Measurements from ENCODE around the gene CCDC9.

Gene CCDC9

GRCh38 chr19:47225746-47226425 is 30.4 kb upstream of the CCDC9 start:
- H3K27ac ChIP-seq (ENCODE audit: low read length) = peak overlapping the region; percentile 88
- H3K4me2 ChIP-seq (ENCODE audit: low read length) = peak overlapping the region; percentile 89
- peak overlapping the region; percentile 96 for H3K4me3 ChIP-seq (ENCODE audit: low read length)
- TF ChIP-seq CTCF (IDR thresholded peaks at IDR 0.05; ENCODE audit: low read depth, low read length) (no peak; the same call in 1 of the 2 replicates), EZH2phosphoT487 (IDR thresholded peaks at IDR 0.05; ENCODE audit: low read depth) (no peak)
- H3K4me1 ChIP-seq (ENCODE audit: low read length) = peaks cover 33% of the 10 kb centered on the region
- no peaks in the 10 kb centered on the region for H3K9me3 ChIP-seq (ENCODE audit: insufficient read depth, low read length)
- peak overlapping the region; percentile 92 for H3K9ac ChIP-seq (ENCODE audit: low read length)
- H3K79me2 ChIP-seq (ENCODE audit: low read length) = peaks cover 40% of the 10 kb centered on the region
- peaks cover 28% of the 10 kb centered on the region for H4K20me1 ChIP-seq (ENCODE audit: insufficient read depth, low read length)
- peaks cover 20% of the 10 kb centered on the region for H3K36me3 ChIP-seq (replicated peaks; ENCODE audit: low read depth, low read length)
- H2AFZ ChIP-seq (ENCODE audit: low read depth, low read length) = no peak overlapping the region
- no peaks in the 10 kb centered on the region for H3K27me3 ChIP-seq (ENCODE audit: low read depth, low read length)

GRCh38 chr19:47226426-47227351 is 29.6 kb upstream of the CCDC9 start:
- H3K36me3 ChIP-seq (replicated peaks; ENCODE audit: low read depth, low read length) = peaks cover 13% of the 10 kb centered on the region

GRCh38 chr19:47227352-47228167 is 28.8 kb upstream of the CCDC9 start:
- H3K4me3 ChIP-seq (ENCODE audit: low read length) = peak overlapping the region; percentile 96
- H3K79me2 ChIP-seq (ENCODE audit: low read length) = peaks cover 40% of the 10 kb centered on the region
- H3K9ac ChIP-seq (ENCODE audit: low read length) = peak overlapping the region; percentile 92
- TF ChIP-seq EZH2phosphoT487 (IDR thresholded peaks at IDR 0.05; ENCODE audit: low read depth) (no peak), CTCF (IDR thresholded peaks at IDR 0.05; ENCODE audit: low read depth, low read length) (no peak)
- peak overlapping the region; percentile 89 for H3K4me2 ChIP-seq (ENCODE audit: low read length)
- no peak overlapping the region for H2AFZ ChIP-seq (ENCODE audit: low read depth, low read length)
- H3K36me3 ChIP-seq (replicated peaks; ENCODE audit: low read depth, low read length) = peaks cover 11% of the 10 kb centered on the region
- no peaks in the 10 kb centered on the region for H3K9me3 ChIP-seq (ENCODE audit: insufficient read depth, low read length)
- H3K27ac ChIP-seq (ENCODE audit: low read length) = peak overlapping the region; percentile 88
- no peaks in the 10 kb centered on the region for H3K27me3 ChIP-seq (ENCODE audit: low read depth, low read length)
- peaks cover 17% of the 10 kb centered on the region for H4K20me1 ChIP-seq (ENCODE audit: insufficient read depth, low read length)
- peaks cover 45% of the 10 kb centered on the region for H3K4me1 ChIP-seq (ENCODE audit: low read length)

More at GRCh38 chr19:47226426-47227351, 29.6 kb upstream of the CCDC9 start:
- H3K4me1 ChIP-seq (ENCODE audit: low read length) = peaks cover 37% of the 10 kb centered on the region
- H3K4me3 ChIP-seq (ENCODE audit: low read length) = peak overlapping the region; percentile 96
- H2AFZ ChIP-seq (ENCODE audit: low read depth, low read length) = no peak overlapping the region
- H3K9ac ChIP-seq (ENCODE audit: low read length) = peak overlapping the region; percentile 92
- no peaks in the 10 kb centered on the region for H3K9me3 ChIP-seq (ENCODE audit: insufficient read depth, low read length)
- peak overlapping the region; percentile 88 for H3K27ac ChIP-seq (ENCODE audit: low read length)
- H4K20me1 ChIP-seq (ENCODE audit: insufficient read depth, low read length) = peaks cover 24% of the 10 kb centered on the region
- no peaks in the 10 kb centered on the region for H3K27me3 ChIP-seq (ENCODE audit: low read depth, low read length)
- TF ChIP-seq EZH2phosphoT487 (IDR thresholded peaks at IDR 0.05; ENCODE audit: low read depth) (no peak), CTCF (IDR thresholded peaks at IDR 0.05; ENCODE audit: low read depth, low read length) (no peak)
- peaks cover 40% of the 10 kb centered on the region for H3K79me2 ChIP-seq (ENCODE audit: low read length)
- peak overlapping the region; percentile 89 for H3K4me2 ChIP-seq (ENCODE audit: low read length)

Data from OCI-LY3 (cell line).